K562 (cell line): ENCODE results near the gene KRT35. TPM values are rescaled to one million over a fixed set of nuclear protein-coding genes. Genes with fewer than 3 reads are reported as not detected.
A peak's percentile ranks its signal among the peaks of the same experiment; 100 is the strongest.

ENCODE experiments used
- ATAC-seq: fragments of 200-7000 bp; cut with Tn5 transposase; 3 replicates; pipeline ENCODE4 v1.9.1; 2020; ENCODE audit warnings: moderate library complexity
- BruUV-seq: library from RNA; stranded (reverse); fragments of 400-500 nt; replicated peaks from 2 replicates; lab custom pipeline; 2021; lab: Mats Ljungman, UMichigan
- CTCF ChIA-PET: fragments of 300-600 bp; formaldehyde crosslinking; extraction: SDS; loops from one replicate; lab custom pipeline; 2021; ENCODE audit warnings: low intra/inter-chr PET ratio; lab: Yijun Ruan, JAX
- POLR2A ChIA-PET: fragments of 300-600, 350-650 bp; sonication (Branson Sonifier 250); formaldehyde crosslinking; extraction: SDS; loops from one replicate; lab custom pipeline; 2021; ENCODE audit warnings: antibody characterized with exemption, inconsistent platforms; lab: Yijun Ruan, JAX
- DNase-seq, 4 experiments: peaks; one replicate each; pipeline versions ENCODE4 v3.0.0 to v3.0.0-alpha.2; 2011 to 2018; ENCODE audit warnings: low spot score in 3 of 4, mixed read lengths in 3 of 4; ENCODE audit errors: extremely low read depth in 1 of 4
- FAIRE-seq: peaks from 2 replicates; lab custom pipeline; 2011; peaks lifted over from hg19 to GRCh38; lab: Jason Lieb, UNC
- H2AFZ ChIP-seq: 2 replicates; pipeline ENCODE4 v1.6.0; 2011; ENCODE audit warnings: low read depth, low read length, control low read depth, inconsistent platforms
- H3K27ac ChIP-seq: fragments of 200-600 bp; 3 replicates; pipeline ENCODE4 v1.8.0; 2011; ENCODE audit warnings: low read depth, mild to moderate bottlenecking, control low read depth, inconsistent platforms, low read length, moderate library complexity, mixed read lengths; ENCODE audit errors: extremely low read depth
- H3K27me3 ChIP-seq, 2 experiments: fragments of 300-600 bp in 1 of 2; 2 replicates in 1 of 2; 3 replicates in 1 of 2; pipeline versions ENCODE4 v1.6.0 to v1.8.0; 2011; ENCODE audit warnings: inconsistent platforms in 2 of 2, low read length in 2 of 2, mild to moderate bottlenecking in 1 of 2, mixed read lengths in 1 of 2, moderate library complexity in 1 of 2; ENCODE audit not compliant: control insufficient read depth in 2 of 2, insufficient read depth in 2 of 2
- H3K36me3 ChIP-seq: fragments of 300-600 bp; 3 replicates; pipeline ENCODE4 v1.8.0; 2011; ENCODE audit warnings: mild to moderate bottlenecking, low read length, inconsistent platforms; ENCODE audit not compliant: control insufficient read depth, insufficient read depth
- H3K4me1 ChIP-seq, 2 experiments: fragments of 200-600 bp in 1 of 2; replicated peaks in 1 of 2; 2 replicates in 1 of 2; 3 replicates in 1 of 2; pipeline versions ENCODE4 v1.5.1 to v1.8.0; 2011; ENCODE audit warnings: inconsistent platforms in 2 of 2, low read length in 2 of 2, mild to moderate bottlenecking in 1 of 2, mixed read lengths in 1 of 2, moderate library complexity in 1 of 2; ENCODE audit not compliant: control insufficient read depth in 2 of 2, insufficient read depth in 2 of 2
- H3K4me2 ChIP-seq: 2 replicates; pipeline ENCODE4 v1.6.1; 2011; ENCODE audit warnings: low read length, control low read depth, inconsistent platforms, mixed read lengths; ENCODE audit not compliant: insufficient read depth
- H3K4me3 ChIP-seq: fragments of 200-600 bp; sonication (generic), shearing (Covaris generic); 2 replicates; pipeline ENCODE4 v1.5.1; 2016; ENCODE audit warnings: control low read depth, inconsistent platforms
- H3K79me2 ChIP-seq: fragments of 200-600 bp; 3 replicates; pipeline ENCODE4 v1.8.0; 2011; ENCODE audit warnings: low read length, inconsistent platforms; ENCODE audit not compliant: control insufficient read depth, insufficient read depth
- H3K9ac ChIP-seq, 2 experiments: 2 replicates each; pipeline versions ENCODE4 v1.6.0 to v1.6.1; 2011; ENCODE audit warnings: low read depth in 2 of 2, low read length in 2 of 2, control low read depth in 1 of 2, inconsistent platforms in 1 of 2, mild to moderate bottlenecking in 1 of 2, mixed read lengths in 1 of 2; ENCODE audit not compliant: insufficient read depth in 1 of 2
- H3K9me1 ChIP-seq: one replicate; pipeline ENCODE4 v1.6.0; 2011; ENCODE audit warnings: inconsistent platforms, mild to moderate bottlenecking, low read length, moderate library complexity; ENCODE audit not compliant: control insufficient read depth, insufficient read depth
- H3K9me3 ChIP-seq: replicated peaks from 2 replicates; pipeline ENCODE4 v1.5.1; 2011; ENCODE audit warnings: low read depth, low read length, inconsistent platforms; ENCODE audit not compliant: control insufficient read depth, insufficient read depth
- H4K20me1 ChIP-seq: replicated peaks from 2 replicates; pipeline ENCODE4 v1.6.1; 2011; ENCODE audit warnings: low read length, inconsistent platforms, mixed read lengths; ENCODE audit not compliant: control insufficient read depth, insufficient read depth
- MAZ ChIP-seq, 2 experiments: fragments of 450-650 bp in 1 of 2; sonication (generic) in 1 of 2; formaldehyde crosslinking; IDR thresholded peaks in 1 of 2; conservative IDR thresholded peaks in 1 of 2; 2 replicates each; pipeline versions ENCODE4 v1.4.0 to v1.5.0; 2020; ENCODE audit warnings: mild to moderate bottlenecking in 1 of 2, missing genetic modification reagents in 1 of 2
- SPI1 ChIP-seq: IDR thresholded peaks from 2 replicates; pipeline ENCODE4 v1.6.1; 2011; ENCODE audit warnings: low read depth, low read length, control low read depth, borderline replicate concordance
- ZFP36 ChIP-seq: fragments of 150-350 bp; IDR thresholded peaks from 2 replicates; pipeline ENCODE4 v1.6.1; 2018; ENCODE audit warnings: low read length, low read depth; ENCODE audit not compliant: partially characterized antibody
- WGBS: fragments of 100-300 bp; shearing (Covaris generic); methylation state at CpG from one replicate; pipeline ENCODE4 v1.1.6; 2016; ENCODE audit warnings: low coverage, mixed read lengths; ENCODE audit not compliant: insufficient coverage; ENCODE audit errors: missing lambda C conversion rate; 5-methylcytosine and 5-hydroxymethylcytosine counted together
- in situ Hi-C: fragments of 300-500 bp; cut with MboI; formaldehyde crosslinking; loops from 4 replicates; pipeline ENCODE4 v1.15.0; 2018; ENCODE audit warnings: inconsistent platforms, mixed read lengths
- intact Hi-C: fragments of 100-400 bp; cut with micrococcal nuclease; formaldehyde crosslinking; loops from 2 replicates; pipeline ENCODE4 v1.14.2; 2022
- polyA plus RNA-seq, 8 experiments: library from polyadenylated mRNA; depleted of rRNA in 4 of 8; stranded (reverse) in 5 of 8; unstranded in 3 of 8; fragments of >200 nt; fragmentation: Nextera tagmentation in 2 of 8; fragmentation: Illumina TruSeq in 1 of 8; extraction: Ambion mirVana in 2 of 8; extraction: Trizol in 1 of 8; gene quantifications; 2 replicates each; pipeline versions ENCODE4 v1.2.1 to v1.2.3, GENCODE V29; 2011 to 2014; ENCODE audit warnings: inconsistent platforms in 1 of 8, missing spikeins in 1 of 8
- total RNA-seq, 7 experiments: library from RNA; depleted of rRNA in 6 of 7; stranded (reverse); fragments of >200 nt in 6 of 7; fragmentation: Illumina TruSeq in 2 of 7; extraction: Trizol in 2 of 7; gene quantifications; 2 replicates each; pipeline versions ENCODE4 v1.2.1 to v1.2.3, GENCODE V29; 2011 to 2021; ENCODE audit warnings: low replicate concordance in 1 of 7
- TF ChIP-seq, protein P1 (sequence below): fragments of 450-650 bp; IDR thresholded peaks from 2 replicates; pipeline ENCODE4 v1.6.1; 2018; ENCODE audit not compliant: partially characterized antibody

KRT35 gene
- total and polyA plus RNA-seq, 9 of the 15 experiments (the other 6 are each of a cell fraction or from before 2014, with no cell fraction given), result not detected

DNA sequence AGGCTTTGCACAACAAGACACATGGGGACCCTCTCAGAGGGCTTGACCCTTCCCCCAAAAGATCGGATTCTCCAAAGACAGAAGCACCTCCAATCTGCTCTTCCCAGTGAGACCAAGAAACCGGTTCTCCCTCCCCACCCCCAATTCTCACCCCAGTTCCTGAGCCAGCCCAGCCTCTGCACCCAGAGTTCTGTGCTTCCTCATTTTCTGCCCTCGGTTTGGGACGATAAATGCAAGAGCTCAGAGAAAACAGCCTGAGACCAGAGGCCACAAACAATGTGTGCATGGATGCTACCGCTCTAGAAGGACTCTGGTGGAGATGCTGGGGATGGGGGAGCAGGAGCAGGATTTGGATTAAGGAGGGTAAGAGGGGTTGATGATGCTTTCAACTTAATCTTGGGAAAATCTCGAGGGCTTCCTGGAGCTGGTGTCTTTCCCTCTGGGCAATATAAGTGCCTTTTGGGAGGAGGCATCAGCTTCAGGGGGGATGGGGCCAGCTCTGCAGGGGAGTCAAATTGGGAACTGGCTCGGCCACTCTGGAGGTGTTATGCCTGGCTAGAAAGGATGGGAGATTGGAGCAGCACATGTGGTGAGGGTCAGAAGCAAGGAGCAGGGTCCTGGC is 31.7 kb upstream of the KRT35 start:
- H3K4me2 ChIP-seq, result no peak overlapping the region
- H3K9me1 ChIP-seq, result no peaks in the 10 kb centered on the region
- H3K4me1 ChIP-seq, result peaks cover 37 to 44% of the 10 kb centered on the region in 2 experiments
- ChIA-PET CTCF (no interaction called here), POLR2A (interaction anchor here (0.6 to 1.6 kb wide), 5 partner anchors 12 to 928 kb away, joined by 3 to 7 read pairs (median 3); partner anchors contain the start of gene KRT19)
- DNase-seq (no peak), FAIRE-seq (no peak), ATAC-seq (no peak)
- H2AFZ ChIP-seq, result peak overlapping the region; percentile 36
- H3K9me3 ChIP-seq, result no peaks in the 10 kb centered on the region
- no peak overlapping the region for H3K27ac ChIP-seq
- H4K20me1 ChIP-seq, result no peaks in the 10 kb centered on the region
- H3K4me3 ChIP-seq, result no peak overlapping the region
- BruUV-seq, result no TSS peak
- TF ChIP-seq, protein P1, sequence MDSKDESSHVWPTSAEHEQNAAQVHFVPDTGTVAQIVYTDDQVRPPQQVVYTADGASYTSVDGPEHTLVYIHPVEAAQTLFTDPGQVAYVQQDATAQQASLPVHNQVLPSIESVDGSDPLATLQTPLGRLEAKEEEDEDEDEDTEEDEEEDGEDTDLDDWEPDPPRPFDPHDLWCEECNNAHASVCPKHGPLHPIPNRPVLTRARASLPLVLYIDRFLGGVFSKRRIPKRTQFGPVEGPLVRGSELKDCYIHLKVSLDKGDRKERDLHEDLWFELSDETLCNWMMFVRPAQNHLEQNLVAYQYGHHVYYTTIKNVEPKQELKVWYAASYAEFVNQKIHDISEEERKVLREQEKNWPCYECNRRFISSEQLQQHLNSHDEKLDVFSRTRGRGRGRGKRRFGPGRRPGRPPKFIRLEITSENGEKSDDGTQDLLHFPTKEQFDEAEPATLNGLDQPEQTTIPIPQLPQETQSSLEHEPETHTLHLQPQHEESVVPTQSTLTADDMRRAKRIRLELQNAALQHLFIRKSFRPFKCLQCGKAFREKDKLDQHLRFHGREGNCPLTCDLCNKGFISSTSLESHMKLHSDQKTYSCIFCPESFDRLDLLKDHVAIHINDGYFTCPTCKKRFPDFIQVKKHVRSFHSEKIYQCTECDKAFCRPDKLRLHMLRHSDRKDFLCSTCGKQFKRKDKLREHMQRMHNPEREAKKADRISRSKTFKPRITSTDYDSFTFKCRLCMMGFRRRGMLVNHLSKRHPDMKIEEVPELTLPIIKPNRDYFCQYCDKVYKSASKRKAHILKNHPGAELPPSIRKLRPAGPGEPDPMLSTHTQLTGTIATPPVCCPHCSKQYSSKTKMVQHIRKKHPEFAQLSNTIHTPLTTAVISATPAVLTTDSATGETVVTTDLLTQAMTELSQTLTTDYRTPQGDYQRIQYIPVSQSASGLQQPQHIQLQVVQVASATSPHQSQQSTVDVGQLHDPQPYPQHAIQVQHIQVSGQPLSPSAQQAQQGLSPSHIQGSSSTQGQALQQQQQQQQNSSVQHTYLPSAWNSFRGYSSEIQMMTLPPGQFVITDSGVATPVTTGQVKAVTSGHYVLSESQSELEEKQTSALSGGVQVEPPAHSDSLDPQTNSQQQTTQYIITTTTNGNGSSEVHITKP, result peak; percentile 74
- TF ChIP-seq MAZ (CRISPR knock-in tag; conservative IDR thresholded peaks at IDR 0.05 in 1 of 2, IDR thresholded peaks at IDR 0.05 in 1 of 2) (no peak), SPI1 (peak; percentile 48; the same call in 1 of the 2 replicates), ZFP36 (peak; percentile 79)
- peak overlapping the region in 1 of 2 experiments; percentile 21; a peak in 1 of 4 replicates for H3K9ac ChIP-seq
- in situ Hi-C loops (no loop called here), intact Hi-C loops (no loop called here)
- no peaks in the 10 kb centered on the region for H3K36me3 ChIP-seq
- 26% methylated on average over 7 of the region's 7 CpGs for WGBS
- H3K79me2 ChIP-seq, result no peaks in the 10 kb centered on the region
- H3K27me3 ChIP-seq, result no peaks in the 10 kb centered on the region
